Measurements from ENCODE around the gene IL10.

The IL10 gene

DNA sequence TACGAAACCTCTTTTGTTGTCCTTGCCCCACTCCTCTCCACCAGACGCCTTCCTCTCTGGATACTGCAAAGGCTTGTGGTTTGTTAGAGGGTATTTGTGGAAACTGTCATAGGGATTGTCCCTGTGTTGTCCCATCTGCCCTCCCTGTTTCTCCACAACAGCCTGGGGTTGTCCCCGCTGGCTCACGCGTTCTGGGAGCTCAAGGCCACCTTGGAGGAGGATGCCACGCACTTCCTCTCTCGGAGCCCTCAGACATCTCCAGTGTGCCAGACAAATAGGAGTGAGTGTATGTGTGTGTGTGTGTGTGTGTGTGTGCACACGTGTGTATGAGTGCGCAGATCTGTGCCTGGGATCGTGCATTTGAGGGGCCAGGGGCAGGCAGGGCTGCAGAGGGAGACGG, 39.3 kb downstream of the IL10 start:
- no peak for DNase-seq

DNA sequence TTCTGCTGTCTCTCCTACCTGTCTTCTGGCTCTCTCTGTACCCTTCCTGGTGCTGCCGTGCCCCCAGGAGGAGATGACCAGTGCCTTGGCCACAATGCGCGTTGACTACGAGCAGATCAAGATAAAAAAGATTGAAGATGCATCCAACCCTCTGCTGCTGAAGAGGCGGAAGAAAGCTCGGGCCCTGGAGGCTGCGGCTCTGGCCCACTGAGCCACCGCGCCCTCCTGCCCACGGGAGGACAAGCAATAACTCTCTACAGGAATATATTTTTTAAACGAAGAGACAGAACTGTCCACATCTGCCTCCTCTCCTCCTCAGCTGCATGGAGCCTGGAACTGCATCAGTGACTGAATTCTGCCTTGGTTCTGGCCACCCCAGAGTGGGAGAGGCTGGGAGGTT, 39.8 kb downstream of the IL10 start:
- no peak for DNase-seq

DNA sequence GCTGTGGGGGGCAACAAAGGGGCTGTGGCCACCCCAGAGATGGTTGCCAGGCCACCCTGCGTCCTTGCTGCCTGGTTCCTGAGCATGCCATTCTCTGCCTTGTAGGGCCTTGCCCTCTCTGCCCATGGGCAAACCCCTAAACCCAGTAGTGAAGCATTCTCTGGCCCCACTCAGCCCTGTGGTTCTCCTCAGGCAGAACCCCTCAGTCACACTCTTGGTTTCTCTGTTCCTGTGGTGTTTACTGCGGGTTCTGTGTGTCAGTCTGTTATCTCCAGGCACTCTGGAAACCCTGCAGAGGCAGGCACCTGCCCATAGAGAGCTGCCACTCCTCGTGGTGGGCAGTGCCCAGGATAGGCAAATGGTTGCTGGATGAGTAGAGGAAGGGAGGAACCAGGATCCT, 42.8 kb downstream of the IL10 start:
- DNase-seq: no peak

DNA sequence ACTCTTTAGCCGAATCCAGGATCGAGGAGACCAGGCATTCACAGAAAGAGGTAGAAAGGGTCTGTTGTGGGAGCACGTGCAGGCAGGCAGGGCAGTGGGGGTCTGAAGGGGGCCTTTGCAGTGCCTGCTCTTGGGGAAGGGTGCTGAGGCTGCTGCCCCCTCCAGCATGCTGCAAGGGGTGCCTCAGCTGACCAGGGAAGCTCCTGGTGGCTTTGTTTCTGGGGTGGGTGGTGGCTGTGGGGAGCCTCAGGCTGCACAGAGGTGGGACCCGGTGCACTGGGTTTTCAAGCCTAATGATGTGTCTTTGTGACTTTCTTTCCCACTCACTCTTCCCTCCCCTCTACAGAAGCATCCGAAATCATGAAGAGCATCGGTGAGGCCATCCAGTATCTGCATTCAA, 43.2 kb downstream of the IL10 start:
- no peak for DNase-seq

DNA sequence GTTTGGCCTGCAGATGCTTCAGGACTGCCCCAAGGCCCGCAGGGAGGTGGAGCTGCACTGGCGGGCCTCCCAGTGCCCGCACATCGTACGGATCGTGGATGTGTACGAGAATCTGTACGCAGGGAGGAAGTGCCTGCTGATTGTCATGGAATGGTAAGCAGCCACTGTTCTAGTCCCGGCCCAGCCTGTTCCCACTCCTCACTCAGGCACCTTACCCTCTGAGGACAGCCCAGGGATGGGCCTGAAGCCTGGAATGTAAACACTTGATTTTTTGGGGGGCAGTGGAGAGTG, 43.7 kb downstream of the IL10 start:
- DNase-seq: no peak

DNA sequence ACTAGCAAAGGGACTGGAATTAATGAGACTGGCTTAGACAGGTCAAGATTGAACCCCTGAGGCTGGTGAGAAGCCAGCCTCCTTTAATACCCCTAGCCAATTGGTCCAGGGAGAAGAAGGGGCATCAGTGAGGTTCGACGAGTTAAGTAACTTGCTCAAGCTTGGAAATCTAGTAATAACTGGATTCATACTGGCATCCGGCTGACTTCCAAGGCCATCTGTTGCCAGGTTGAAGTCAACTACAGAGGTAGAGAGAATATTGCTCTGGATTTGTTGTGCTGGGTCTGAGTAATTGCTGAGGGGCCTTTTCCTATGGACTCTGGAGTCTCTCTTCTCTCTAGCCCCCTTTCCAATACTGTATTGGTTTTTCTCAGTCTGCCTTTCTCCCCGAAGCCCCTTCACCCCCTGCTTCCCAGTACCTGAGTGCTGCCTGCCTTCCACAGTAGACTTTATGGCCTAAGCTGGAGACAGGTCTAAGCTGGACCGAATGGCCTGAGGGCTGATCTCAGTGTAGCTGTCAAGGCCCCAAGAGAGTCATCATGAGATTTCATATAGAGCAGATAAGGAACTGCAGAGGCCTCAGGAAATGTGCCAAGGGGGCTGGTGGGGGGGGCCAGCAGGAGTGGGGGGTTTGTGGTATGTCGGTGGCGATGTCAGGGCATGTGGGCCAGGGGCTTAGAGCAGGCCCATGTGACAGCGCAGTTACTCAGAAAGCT, 44.2 kb downstream of the IL10 start:
- peak in 1 of 2 experiments; percentile 38 for DNase-seq

DNA sequence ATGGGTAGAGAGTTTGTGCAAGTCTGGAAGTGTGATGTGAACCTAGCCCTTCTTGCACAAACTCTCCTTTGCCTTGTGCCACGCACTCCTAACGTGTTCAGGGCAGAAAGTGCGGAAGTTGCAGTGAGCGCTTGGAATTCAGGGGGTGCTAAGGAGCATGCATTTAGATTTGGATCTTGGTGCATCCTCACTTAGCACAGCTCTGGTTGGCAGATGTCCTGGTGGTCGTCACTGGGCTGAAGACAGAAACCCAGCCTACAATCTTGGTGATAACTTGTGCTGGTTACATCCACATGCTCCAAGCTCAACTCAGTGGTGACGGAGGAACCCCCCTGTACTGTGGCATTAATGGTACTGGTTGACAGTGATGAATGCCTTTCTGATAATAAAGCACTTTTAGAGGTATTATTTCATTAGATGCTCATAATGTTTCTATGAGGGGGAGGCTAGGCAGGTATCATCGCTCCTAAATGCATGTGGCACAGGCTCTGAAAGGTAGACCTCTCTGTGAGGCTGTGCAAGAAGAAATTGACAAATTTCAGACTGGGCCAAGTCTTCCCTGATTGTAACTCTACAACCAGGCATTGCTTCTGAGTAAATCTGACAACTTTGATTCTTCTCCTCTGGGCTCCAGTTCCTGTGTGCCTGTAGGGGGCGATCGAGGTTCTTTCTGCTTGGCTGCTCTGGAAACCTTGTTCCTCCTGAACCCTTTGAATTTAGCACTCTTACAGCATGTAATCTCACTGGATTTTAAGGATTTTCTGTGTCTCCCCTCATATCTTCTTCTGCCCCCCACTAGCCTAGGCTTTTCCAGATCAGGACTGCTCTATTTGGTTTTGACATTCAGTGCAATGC, 47.0 kb downstream of the IL10 start:
- DNase-seq: peak in 1 of 2 experiments; percentile 61

DNA sequence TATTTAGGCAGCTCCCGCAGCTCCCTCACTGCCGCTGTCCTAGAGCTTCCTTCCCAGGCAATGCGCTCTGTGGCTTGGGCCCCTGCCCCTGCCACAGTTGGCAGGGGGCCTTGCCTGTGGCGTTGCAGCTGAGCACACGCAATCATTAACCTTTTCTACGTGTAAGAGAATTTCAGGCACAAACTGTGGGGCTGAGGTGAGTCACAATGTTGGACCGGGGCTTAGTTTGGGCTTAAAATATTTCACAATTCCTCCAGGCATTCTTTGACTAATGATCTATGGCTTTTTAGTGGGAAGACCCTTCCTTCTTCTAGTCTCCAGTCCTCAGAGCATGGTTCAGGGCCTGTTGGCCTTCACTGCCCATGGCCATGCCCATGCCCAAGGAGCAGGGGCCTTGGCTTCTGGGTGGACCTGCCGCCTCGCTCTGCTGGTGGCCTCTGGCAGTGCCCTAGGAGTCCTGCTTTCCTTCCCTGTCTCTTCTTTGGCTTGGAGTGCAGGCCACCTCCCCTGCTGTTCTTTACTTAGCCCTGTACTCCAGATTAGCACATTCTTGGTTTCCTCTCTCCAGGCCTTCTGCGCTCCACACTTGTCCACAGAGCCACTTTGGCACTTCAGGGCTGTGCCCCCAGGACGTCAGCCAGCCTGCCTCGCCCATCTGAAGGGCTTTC, 48.4 kb downstream of the IL10 start:
- DNase-seq: no peak

DNA sequence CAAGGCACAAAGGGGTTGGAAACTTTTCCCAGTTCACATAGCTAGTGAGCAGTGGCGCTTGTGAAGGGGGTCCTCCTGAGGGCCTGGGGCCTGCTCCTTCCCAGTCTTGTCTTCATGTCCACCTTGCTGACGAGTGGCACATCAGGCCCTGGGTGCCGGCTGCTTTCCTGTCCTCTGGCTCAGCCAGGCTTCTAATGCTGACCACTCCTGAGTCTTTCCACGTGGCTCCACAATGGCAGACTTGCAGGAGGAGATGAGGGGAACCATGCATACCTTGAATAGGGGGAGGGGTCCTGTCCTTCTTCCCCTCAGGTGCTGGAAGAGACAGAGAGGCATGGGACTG, 48.9 kb downstream of the IL10 start:
- no peak for DNase-seq

DNA sequence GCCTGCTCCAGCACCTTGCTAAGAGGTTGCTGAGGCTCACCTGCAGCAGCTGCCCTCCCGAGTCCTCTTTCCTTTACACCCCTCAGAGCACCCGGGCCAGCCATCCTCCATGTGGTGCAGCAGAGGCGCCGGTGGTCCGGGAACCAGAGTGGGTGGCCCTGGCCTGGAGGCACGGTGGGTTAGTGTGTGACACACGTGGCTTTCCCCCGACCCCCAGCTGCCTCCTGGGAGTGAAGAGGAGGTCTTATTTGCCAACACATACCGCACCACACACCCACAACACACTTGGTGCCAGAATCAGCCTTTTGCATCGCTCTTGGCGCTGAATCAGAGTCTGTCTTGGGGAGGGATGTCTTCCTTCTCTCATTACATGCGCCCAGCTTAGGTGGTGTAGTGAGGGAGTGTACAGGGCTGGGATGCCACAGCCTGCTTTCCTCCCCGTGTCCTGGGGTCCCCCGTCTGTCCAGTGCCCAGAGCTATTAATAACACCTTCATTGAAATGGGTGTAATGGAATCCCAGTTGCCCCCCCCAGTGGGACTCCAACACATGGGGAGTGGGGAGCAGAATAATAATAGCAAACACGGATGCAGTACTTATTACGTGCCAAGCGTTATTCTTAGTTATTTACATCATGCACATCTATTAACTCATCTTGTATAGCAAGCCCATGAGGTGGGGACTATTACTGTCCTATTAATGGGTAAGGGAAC, 49.4 kb downstream of the IL10 start:
- DNase-seq: peak in 1 of 2 experiments; percentile 36

DNA sequence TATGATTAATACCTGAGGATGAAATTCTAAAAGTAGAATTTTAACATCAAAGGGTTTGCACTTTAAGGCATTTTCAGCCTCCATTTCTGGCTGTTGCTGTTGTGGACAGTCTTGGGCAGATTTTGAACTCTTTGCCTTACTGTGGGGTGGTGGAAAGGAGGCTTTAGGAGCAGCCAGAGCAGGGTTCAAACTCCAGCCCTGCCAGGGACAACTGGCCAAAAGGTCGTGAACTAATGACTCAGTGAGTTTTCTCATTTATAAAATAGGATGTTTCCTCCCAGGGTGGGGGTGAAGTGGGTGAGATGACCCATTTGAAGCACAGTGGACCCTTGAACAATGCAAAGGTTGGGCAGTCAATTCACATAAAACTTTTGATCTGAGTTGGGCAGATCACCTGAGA, 50.8 kb downstream of the IL10 start:
- no peak for DNase-seq

DNA sequence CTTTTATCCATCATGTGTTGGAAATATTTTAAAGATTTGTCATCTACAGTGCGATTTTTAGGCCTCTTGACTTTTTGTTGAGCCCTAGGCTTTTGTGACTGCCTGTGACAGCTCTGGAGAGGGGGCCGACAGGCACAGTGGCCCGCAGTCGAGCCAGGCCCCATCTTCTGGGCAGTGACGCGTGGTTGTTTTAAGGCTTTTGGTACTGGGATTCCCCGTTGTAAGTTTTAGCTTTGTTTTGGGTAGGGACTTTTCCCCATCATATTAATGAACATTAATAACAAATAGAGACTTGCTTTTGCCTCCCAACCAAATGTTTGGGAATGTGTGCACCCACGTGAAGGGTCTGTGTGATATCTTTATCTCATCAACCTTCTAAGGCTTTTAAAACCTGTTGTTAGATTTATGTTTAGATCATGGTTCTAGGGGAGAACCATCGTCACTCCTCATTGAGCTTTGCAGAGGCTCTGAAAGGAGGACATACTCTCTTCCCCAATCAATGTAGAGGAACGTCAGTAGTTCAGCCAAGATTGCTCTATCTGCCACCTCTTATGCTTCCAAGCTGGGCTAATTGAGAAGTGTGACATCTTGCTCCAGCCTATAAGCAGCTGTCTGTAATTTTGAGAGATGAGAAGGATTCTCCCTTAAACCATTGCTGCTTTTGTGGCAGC, 53.0 kb downstream of the IL10 start:
- DNase-seq: no peak

DNA sequence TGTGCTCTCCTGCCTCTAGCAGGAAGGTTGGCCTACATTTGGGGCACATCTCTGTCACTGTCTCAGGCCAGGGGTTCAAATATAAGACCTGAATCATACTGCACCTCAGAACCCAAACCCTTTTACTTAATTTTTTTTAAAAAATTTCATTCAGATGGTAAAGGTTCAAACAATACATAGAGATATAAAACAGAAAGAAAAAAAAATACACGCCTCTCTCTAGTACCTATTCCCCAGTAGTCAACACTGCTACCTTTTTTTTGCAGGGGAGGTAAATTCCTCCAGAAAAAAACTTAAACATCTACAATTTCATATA, 54.7 kb downstream of the IL10 start:
- DNase-seq: no peak

Data from NCI-H446 (cell line).